Stromal cell of bone marrow (primary cell): ENCODE measurements around the gene KIF21A.

ENCODE experiments used
- DNase-seq: peaks from one replicate; pipeline ENCODE4 v3.0.0-alpha.2; 2012; ENCODE audit warnings: low read depth

KIF21A gene

GRCh38 chr12:39431002-39431796, 11.7 kb downstream of the KIF21A start:
- no peak for DNase-seq

GRCh38 chr12:39429809-39430208, 13.1 kb downstream of the KIF21A start:
- no peak for DNase-seq

- no peak for DNase-seq
Observed at GRCh38 chr12:39427360-39427808, 15.5 kb downstream of the KIF21A start.

GRCh38 chr12:39426636-39427240, 16.2 kb downstream of the KIF21A start:
- no peak for DNase-seq

GRCh38 chr12:39420043-39420442, 22.9 kb downstream of the KIF21A start:
- DNase-seq, result no peak

GRCh38 chr12:39419471-39419870, 23.4 kb downstream of the KIF21A start:
- no peak for DNase-seq

- DNase-seq, result no peak
Observed at GRCh38 chr12:39417916-39418315, 25.0 kb downstream of the KIF21A start.

GRCh38 chr12:39413836-39414771, 28.8 kb downstream of the KIF21A start:
- no peak for DNase-seq

- DNase-seq, result no peak
Observed at GRCh38 chr12:39412210-39412609, 30.7 kb downstream of the KIF21A start.

- DNase-seq, result no peak
Observed at GRCh38 chr12:39406262-39406661, 36.7 kb downstream of the KIF21A start.

- no peak for DNase-seq
Observed at GRCh38 chr12:39405580-39405979, 37.3 kb downstream of the KIF21A start.

- DNase-seq, result no peak
Observed at GRCh38 chr12:39404000-39404399, 38.9 kb downstream of the KIF21A start.

GRCh38 chr12:39403376-39403775, 39.5 kb downstream of the KIF21A start:
- no peak for DNase-seq

GRCh38 chr12:39402922-39403321, 40.0 kb downstream of the KIF21A start:
- DNase-seq, result no peak

- DNase-seq, result peak; percentile 10
Observed at GRCh38 chr12:39401459-39401858, 41.5 kb downstream of the KIF21A start.

GRCh38 chr12:39395866-39396265, 47.1 kb downstream of the KIF21A start:
- DNase-seq, result no peak

GRCh38 chr12:39393890-39394289, 49.0 kb downstream of the KIF21A start:
- DNase-seq, result no peak

GRCh38 chr12:39393179-39393578, 49.7 kb downstream of the KIF21A start:
- no peak for DNase-seq

GRCh38 chr12:39392154-39392925, 50.6 kb downstream of the KIF21A start:
- no peak for DNase-seq

- no peak for DNase-seq
Observed at GRCh38 chr12:39390752-39391151, 52.2 kb downstream of the KIF21A start.

GRCh38 chr12:39389399-39390150, 53.3 kb downstream of the KIF21A start:
- no peak for DNase-seq
